Activated CD4-positive, CD25-positive, alpha-beta regulatory T cell treated with anti-CD3 and anti-CD28 coated beads, Interleukin-2, amount 50 U/mL, for 16 hours (primary cell): ENCODE data around the gene BCL2.
"Not testable (repeated sequence)": the region's sequence is repeated elsewhere in the genome, so short reads cannot be mapped to it uniquely, and the experiment has no call there.

Experiments used
- DNase-seq: peaks from one replicate; pipeline ENCODE4 v3.0.0-alpha.2; 2020; ENCODE audit warnings: low read depth, low spot score

Gene BCL2

GRCh38 chr18:63258749-63259566, 60.6 kb downstream of the BCL2 start:
- no peak for DNase-seq

- no peak for DNase-seq
These were observed 62.1 kb downstream of the BCL2 start for GRCh38 chr18:63257453-63257852.

GRCh38 chr18:63255435-63255834, 64.1 kb downstream of the BCL2 start:
- no peak for DNase-seq

- DNase-seq: no peak
These were observed 64.7 kb downstream of the BCL2 start for GRCh38 chr18:63254716-63255399.

GRCh38 chr18:63253428-63254372, 65.9 kb downstream of the BCL2 start:
- no peak for DNase-seq

- DNase-seq: no peak
These were observed 66.6 kb downstream of the BCL2 start for GRCh38 chr18:63253014-63253413.

GRCh38 chr18:63249771-63250170, 69.8 kb downstream of the BCL2 start:
- DNase-seq: no peak

GRCh38 chr18:63247926-63248325, 71.6 kb downstream of the BCL2 start:
- DNase-seq: no peak

GRCh38 chr18:63247506-63247905, 72.1 kb downstream of the BCL2 start:
- DNase-seq: no peak

- DNase-seq: no peak
These were observed 74.0 kb downstream of the BCL2 start for GRCh38 chr18:63245600-63245999.

- no peak for DNase-seq
These were observed 75.0 kb downstream of the BCL2 start for GRCh38 chr18:63244607-63245006.

GRCh38 chr18:63241760-63242159, 77.8 kb downstream of the BCL2 start:
- DNase-seq: no peak

GRCh38 chr18:63241317-63241712, 78.3 kb downstream of the BCL2 start:
- no peak for DNase-seq

- DNase-seq: no peak
These were observed 78.8 kb downstream of the BCL2 start for GRCh38 chr18:63240531-63241316.

- DNase-seq: no peak
These were observed 80.9 kb downstream of the BCL2 start for GRCh38 chr18:63238693-63239075.

GRCh38 chr18:63237881-63238692, 81.5 kb downstream of the BCL2 start:
- DNase-seq: no peak

- DNase-seq: no peak
These were observed 82.4 kb downstream of the BCL2 start for GRCh38 chr18:63236921-63237846.

GRCh38 chr18:63236406-63236805, 83.2 kb downstream of the BCL2 start:
- no peak for DNase-seq

- not testable (repeated sequence) for DNase-seq
These were observed 83.6 kb downstream of the BCL2 start for GRCh38 chr18:63235920-63236319.
